ENCODE results near the gene PSMA6.
"Not testable (repeated sequence)": the region's sequence is repeated elsewhere in the genome, so short reads cannot be mapped to it uniquely, and the experiment has no call there.

DNA sequence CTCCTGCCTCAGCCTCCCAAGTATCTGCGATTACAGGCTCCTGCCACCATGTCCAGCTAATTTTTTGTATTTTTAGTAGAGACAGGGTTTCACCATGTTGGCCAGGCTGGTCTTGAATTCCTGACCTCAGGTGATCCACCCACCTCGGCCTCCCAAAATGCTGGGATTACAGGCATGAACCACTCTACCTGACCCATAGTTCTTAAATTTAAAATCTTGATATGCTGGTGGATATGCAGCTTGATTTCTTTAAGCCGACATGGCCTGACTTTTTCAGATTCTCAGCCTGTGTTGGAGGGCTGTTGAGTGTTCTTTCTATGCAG, 44.0 kb downstream of the PSMA6 start:
- TF ChIP-seq, protein P1, sequence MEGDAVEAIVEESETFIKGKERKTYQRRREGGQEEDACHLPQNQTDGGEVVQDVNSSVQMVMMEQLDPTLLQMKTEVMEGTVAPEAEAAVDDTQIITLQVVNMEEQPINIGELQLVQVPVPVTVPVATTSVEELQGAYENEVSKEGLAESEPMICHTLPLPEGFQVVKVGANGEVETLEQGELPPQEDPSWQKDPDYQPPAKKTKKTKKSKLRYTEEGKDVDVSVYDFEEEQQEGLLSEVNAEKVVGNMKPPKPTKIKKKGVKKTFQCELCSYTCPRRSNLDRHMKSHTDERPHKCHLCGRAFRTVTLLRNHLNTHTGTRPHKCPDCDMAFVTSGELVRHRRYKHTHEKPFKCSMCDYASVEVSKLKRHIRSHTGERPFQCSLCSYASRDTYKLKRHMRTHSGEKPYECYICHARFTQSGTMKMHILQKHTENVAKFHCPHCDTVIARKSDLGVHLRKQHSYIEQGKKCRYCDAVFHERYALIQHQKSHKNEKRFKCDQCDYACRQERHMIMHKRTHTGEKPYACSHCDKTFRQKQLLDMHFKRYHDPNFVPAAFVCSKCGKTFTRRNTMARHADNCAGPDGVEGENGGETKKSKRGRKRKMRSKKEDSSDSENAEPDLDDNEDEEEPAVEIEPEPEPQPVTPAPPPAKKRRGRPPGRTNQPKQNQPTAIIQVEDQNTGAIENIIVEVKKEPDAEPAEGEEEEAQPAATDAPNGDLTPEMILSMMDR (IDR thresholded peaks at IDR 0.05): not testable (repeated sequence)
- TF ChIP-seq POLR2A (IDR thresholded peaks at IDR 0.05): not testable (repeated sequence)
